Sigmoid colon (tissue), 7 donors: ENCODE measurements around the gene CACNA2D3. TPM values are rescaled to one million over a fixed set of nuclear protein-coding genes. Genes with fewer than 3 reads are reported as not detected.

ENCODE experiments used
- DNase-seq: peaks from one replicate; pipeline ENCODE4 v3.0.0-alpha.2; 2019
- H3K27ac ChIP-seq, 4 donors: fragments of 200-600 bp; sonication (generic); one replicate each; pipeline ENCODE4 v1.5.1; 2016 to 2019; ENCODE audit warnings: mild to moderate bottlenecking in 1 of 4
- H3K27me3 ChIP-seq, 3 donors: fragments of 200-600 bp; sonication (generic); one replicate each; pipeline ENCODE4 v1.5.1; 2019; ENCODE audit warnings: mild to moderate bottlenecking in 1 of 3
- H3K36me3 ChIP-seq, 4 donors: fragments of 200-600 bp; sonication (generic); one replicate each; pipeline ENCODE4 v1.5.1; 2016 to 2019
- H3K4me1 ChIP-seq, 4 donors: fragments of 200-600 bp; sonication (generic); one replicate each; pipeline ENCODE4 v1.5.1; 2017 to 2019
- H3K4me3 ChIP-seq, 4 donors: fragments of 200-600 bp; sonication (generic); one replicate each; pipeline ENCODE4 v1.5.1; 2017 to 2019; ENCODE audit warnings: mild to moderate bottlenecking in 2 of 4, moderate library complexity in 1 of 4
- H3K9me3 ChIP-seq, 4 donors: fragments of 200-600 bp in 3 of 4; sonication (generic) in 3 of 4; one replicate each; pipeline versions ENCODE4 v1.5.1 to v1.6.1; 2013 to 2019
- EP300 ChIP-seq, 4 donors: sonication (generic); formaldehyde crosslinking; IDR thresholded peaks; one replicate each; pipeline ENCODE4 v1.6.1; 2017; ENCODE audit warnings: antibody characterized with exemption in 4 of 4
- POLR2A ChIP-seq, 2 donors: fragments of 450-650 bp; IDR thresholded peaks; one replicate each; pipeline ENCODE4 v1.6.1; 2016; ENCODE audit warnings: antibody characterized with exemption in 2 of 2, mild to moderate bottlenecking in 2 of 2, moderate library complexity in 2 of 2
- POLR2AphosphoS5 ChIP-seq, 4 donors: sonication (generic); formaldehyde crosslinking; IDR thresholded peaks; one replicate each; pipeline ENCODE4 v1.6.1; 2017; ENCODE audit warnings: antibody characterized with exemption in 4 of 4
- WGBS, 2 donors: extraction: QIAGEN DNeasy Blood & Tissue Kit; methylation state at CpG; one replicate each; pipeline ENCODE4 v1.1.7; 2013; 5-methylcytosine and 5-hydroxymethylcytosine counted together
- intact Hi-C: fragments of 100-400 bp; cut with DNase I; formaldehyde crosslinking; loops from one replicate; pipeline ENCODE4 v1.15.1; 2023
- polyA plus RNA-seq, 3 donors: library from polyadenylated mRNA; stranded (reverse); fragments of 200-250 nt; gene quantifications; one replicate each; pipeline ENCODE4 v1.2.3, GENCODE V29; 2013
- total RNA-seq, 4 donors: library from RNA; depleted of rRNA; stranded (reverse); fragments of >200 nt; gene quantifications; one replicate each; pipeline ENCODE4 v1.1.0, GENCODE V29; 2016
- TF ChIP-seq, protein P1 (sequence below), 4 experiments: fragments of 450-650 bp in 3 of 4; fragments of 200-600 bp in 1 of 4; IDR thresholded peaks; one replicate each; pipeline ENCODE4 v1.5.1; 2016 to 2019; ENCODE audit warnings: antibody characterized with exemption in 4 of 4, mild to moderate bottlenecking in 3 of 4, moderate library complexity in 2 of 4
- donor health status: healthy with polysubstance abuse.
- donor health status: Bipolar disorder and iron deficiency.
- donor health status: healthy.

Gene CACNA2D3
- total and polyA plus RNA-seq, 7 donors = 0.32 to 10.2 (median 4.8) TPM; not detected in 1

- 77 to 88% methylated on average over 8 of the region's 8 CpGs for WGBS, 2 donors
- no peaks in the 10 kb centered on the region for H3K9me3 ChIP-seq
- intact Hi-C loops = no loop called here
- H3K27ac ChIP-seq = no peak overlapping the region
- no peak overlapping the region for H3K4me3 ChIP-seq
- H3K36me3 ChIP-seq = no peaks in the 10 kb centered on the region
- no peaks in the 10 kb centered on the region for H3K27me3 ChIP-seq
- H3K4me1 ChIP-seq = no peaks in the 10 kb centered on the region
- TF ChIP-seq POLR2AphosphoS5 (IDR thresholded peaks at IDR 0.05) (no peak), POLR2A (IDR thresholded peaks at IDR 0.05) (no peak), EP300 (IDR thresholded peaks at IDR 0.05) (no peak)
- TF ChIP-seq, protein P1, sequence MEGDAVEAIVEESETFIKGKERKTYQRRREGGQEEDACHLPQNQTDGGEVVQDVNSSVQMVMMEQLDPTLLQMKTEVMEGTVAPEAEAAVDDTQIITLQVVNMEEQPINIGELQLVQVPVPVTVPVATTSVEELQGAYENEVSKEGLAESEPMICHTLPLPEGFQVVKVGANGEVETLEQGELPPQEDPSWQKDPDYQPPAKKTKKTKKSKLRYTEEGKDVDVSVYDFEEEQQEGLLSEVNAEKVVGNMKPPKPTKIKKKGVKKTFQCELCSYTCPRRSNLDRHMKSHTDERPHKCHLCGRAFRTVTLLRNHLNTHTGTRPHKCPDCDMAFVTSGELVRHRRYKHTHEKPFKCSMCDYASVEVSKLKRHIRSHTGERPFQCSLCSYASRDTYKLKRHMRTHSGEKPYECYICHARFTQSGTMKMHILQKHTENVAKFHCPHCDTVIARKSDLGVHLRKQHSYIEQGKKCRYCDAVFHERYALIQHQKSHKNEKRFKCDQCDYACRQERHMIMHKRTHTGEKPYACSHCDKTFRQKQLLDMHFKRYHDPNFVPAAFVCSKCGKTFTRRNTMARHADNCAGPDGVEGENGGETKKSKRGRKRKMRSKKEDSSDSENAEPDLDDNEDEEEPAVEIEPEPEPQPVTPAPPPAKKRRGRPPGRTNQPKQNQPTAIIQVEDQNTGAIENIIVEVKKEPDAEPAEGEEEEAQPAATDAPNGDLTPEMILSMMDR (IDR thresholded peaks at IDR 0.05) = no peak
- DNase-seq = no peak
These were observed 451.5 kb downstream of the CACNA2D3 start for GRCh38 chr3:54573858-54574257.

GRCh38 chr3:54574906-54575617 lies 452.7 kb downstream of the CACNA2D3 start:
- no peaks in the 10 kb centered on the region for H3K36me3 ChIP-seq
- H3K27ac ChIP-seq = no peak overlapping the region
- TF ChIP-seq POLR2AphosphoS5 (IDR thresholded peaks at IDR 0.05) (no peak), POLR2A (IDR thresholded peaks at IDR 0.05) (no peak), EP300 (IDR thresholded peaks at IDR 0.05) (no peak)
- TF ChIP-seq, protein P1 (IDR thresholded peaks at IDR 0.05) = no peak
- no peaks in the 10 kb centered on the region for H3K27me3 ChIP-seq
- no peaks in the 10 kb centered on the region for H3K4me1 ChIP-seq
- WGBS, 2 donors = 92 to 94% methylated on average over 6 of the region's 6 CpGs
- DNase-seq = no peak
- intact Hi-C loops = no loop called here
- no peaks in the 10 kb centered on the region for H3K9me3 ChIP-seq
- H3K4me3 ChIP-seq = no peak overlapping the region

GRCh38 chr3:54575618-54575960 lies 453.2 kb downstream of the CACNA2D3 start:
- H3K27me3 ChIP-seq = no peaks in the 10 kb centered on the region
- intact Hi-C loops = no loop called here
- no peaks in the 10 kb centered on the region for H3K4me1 ChIP-seq
- TF ChIP-seq POLR2A (IDR thresholded peaks at IDR 0.05) (no peak), POLR2AphosphoS5 (IDR thresholded peaks at IDR 0.05) (no peak)
- no peak overlapping the region for H3K4me3 ChIP-seq
- H3K27ac ChIP-seq = no peak overlapping the region
- H3K9me3 ChIP-seq = no peaks in the 10 kb centered on the region
- H3K36me3 ChIP-seq = no peaks in the 10 kb centered on the region
- no peak for DNase-seq
- 49 to 74% methylated on average over 3 of the region's 3 CpGs for WGBS, 2 donors

- WGBS, 2 donors = 94% methylated on average over 3 of the region's 3 CpGs
- H3K27me3 ChIP-seq = no peaks in the 10 kb centered on the region
- no peaks in the 10 kb centered on the region for H3K4me1 ChIP-seq
- no peak overlapping the region for H3K27ac ChIP-seq
- intact Hi-C loops = no loop called here
- no peak for DNase-seq
- TF ChIP-seq, protein P1 (IDR thresholded peaks at IDR 0.05) = no peak
- H3K36me3 ChIP-seq = no peaks in the 10 kb centered on the region
- no peak overlapping the region for H3K4me3 ChIP-seq
- H3K9me3 ChIP-seq = no peaks in the 10 kb centered on the region
These were observed 455.0 kb downstream of the CACNA2D3 start for GRCh38 chr3:54577313-54577712.

GRCh38 chr3:54578417-54578816 lies 456.1 kb downstream of the CACNA2D3 start:
- DNase-seq = no peak
- 87 to 92% methylated on average over 7 of the region's 7 CpGs for WGBS, 2 donors
- no peaks in the 10 kb centered on the region for H3K4me1 ChIP-seq
- H3K27me3 ChIP-seq = no peaks in the 10 kb centered on the region
- H3K36me3 ChIP-seq = no peaks in the 10 kb centered on the region
- no peak overlapping the region for H3K4me3 ChIP-seq
- no peak for TF ChIP-seq POLR2AphosphoS5 (IDR thresholded peaks at IDR 0.05)
- no peak for TF ChIP-seq POLR2A (IDR thresholded peaks at IDR 0.05)
- TF ChIP-seq EP300 (IDR thresholded peaks at IDR 0.05) = no peak
- TF ChIP-seq, protein P1 (IDR thresholded peaks at IDR 0.05) = no peak
- no peaks in the 10 kb centered on the region for H3K9me3 ChIP-seq
- intact Hi-C loops = no loop called here
- no peak overlapping the region for H3K27ac ChIP-seq
